G401 (cell line): ENCODE results near the gene MEX3C. TPM values are rescaled to one million over a fixed set of nuclear protein-coding genes. Genes with fewer than 3 reads are reported as not detected.

Experiments used
- DNase-seq: peaks from one replicate; pipeline ENCODE4 v3.0.0-alpha.2; 2015; ENCODE audit warnings: low spot score
- in situ Hi-C: cut with HindIII; loops from 2 replicates; pipeline ENCODE4 v1.10.0; 2016; ENCODE audit warnings: low sequenced_read_pairs, mixed read lengths
- total RNA-seq: library from RNA; depleted of rRNA; stranded (reverse); fragments of >200 nt; shearing (Covaris generic); gene quantifications from 2 replicates; pipeline ENCODE4 v1.2.3, GENCODE V29; 2014; rRNA removed

The MEX3C gene
- 42.5 and 51.1 TPM in 2 replicates for total RNA-seq

DNA sequence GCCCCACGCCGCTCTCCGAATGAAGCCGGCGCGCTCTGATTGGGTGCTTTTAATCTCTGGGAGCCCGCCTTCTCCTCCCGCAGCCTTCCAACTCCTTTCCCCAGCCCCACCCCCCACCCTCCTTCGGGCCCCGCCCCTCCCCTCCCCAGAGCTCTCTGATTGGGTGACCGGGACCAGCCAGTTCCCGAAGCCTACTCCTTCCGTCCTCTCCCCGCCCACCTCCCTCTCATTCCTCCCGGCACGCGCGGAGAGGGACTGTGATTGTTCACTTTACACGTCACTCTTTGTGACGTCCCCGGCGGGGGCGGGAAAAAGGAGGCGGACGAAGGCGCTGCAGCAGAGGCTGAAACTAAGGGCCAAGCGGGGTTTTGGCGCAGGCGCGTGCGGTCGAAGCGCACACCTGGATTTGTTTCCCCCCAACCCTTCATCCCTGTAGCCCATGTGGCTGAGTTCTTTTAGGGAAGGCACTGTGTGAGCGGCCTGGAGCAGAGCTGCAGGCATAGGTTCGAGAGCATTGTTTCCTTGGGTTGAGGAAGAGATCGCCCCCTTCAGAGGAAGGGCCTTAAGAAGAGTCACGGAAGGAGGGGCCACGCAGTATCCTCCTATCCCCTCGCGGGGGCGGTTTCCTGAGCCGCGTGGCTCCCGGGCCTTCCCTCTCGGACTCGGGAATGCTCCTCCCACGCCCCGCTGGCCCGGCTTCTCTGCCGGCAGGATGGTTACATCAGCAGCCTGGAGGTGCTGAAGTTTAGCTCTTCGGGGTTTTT lies at the start of gene MEX3C:
Gene MEX3C, minus strand, starts transcription at position 21 of the 764 bp plus-strand sequence. CDS start 361 bp downstream, outside the sequence.
- in situ Hi-C loops: no loop called here
- peak; percentile 100 for DNase-seq

DNA sequence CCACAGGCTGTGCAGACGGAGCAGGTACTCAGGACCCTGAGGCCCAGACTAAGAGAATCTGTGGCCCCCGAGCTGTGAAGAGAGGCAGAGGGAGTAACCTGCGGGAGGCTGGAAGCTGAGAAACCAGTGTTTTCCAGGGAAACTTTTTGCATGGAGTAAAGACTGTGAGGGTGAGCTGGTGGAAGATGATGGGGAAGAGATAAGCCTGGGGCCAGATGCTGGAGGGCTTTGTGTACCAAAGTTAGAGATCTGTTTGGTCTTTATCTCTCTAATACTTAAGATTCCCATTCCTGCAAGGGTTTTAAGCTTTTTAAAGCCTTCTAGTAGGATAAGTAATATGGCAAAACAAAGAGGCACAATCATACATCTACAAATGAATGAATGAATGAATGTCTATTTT lies 43.7 kb upstream of the MEX3C start:
- no peak for DNase-seq
- in situ Hi-C loops: no loop called here

DNA sequence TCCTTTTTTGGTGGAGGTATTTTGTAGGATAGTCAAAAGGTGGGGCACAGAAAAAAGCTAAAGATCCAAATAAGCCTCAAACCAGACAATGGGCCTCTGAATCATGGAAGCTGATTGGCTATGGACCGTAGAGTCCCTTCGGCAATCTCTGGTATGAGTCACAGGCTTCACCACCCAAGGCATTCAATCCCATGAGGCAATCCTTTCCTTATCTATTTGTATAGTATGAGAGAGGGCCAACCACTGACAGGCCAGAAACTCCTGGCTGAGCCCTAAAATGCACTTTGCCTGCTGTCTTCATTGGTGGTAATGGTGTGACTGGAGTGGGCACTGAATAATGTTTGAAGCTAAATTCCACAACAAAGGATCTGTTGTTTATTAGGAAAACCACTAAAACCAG lies 38.7 kb upstream of the MEX3C start:
- DNase-seq: no peak

DNA sequence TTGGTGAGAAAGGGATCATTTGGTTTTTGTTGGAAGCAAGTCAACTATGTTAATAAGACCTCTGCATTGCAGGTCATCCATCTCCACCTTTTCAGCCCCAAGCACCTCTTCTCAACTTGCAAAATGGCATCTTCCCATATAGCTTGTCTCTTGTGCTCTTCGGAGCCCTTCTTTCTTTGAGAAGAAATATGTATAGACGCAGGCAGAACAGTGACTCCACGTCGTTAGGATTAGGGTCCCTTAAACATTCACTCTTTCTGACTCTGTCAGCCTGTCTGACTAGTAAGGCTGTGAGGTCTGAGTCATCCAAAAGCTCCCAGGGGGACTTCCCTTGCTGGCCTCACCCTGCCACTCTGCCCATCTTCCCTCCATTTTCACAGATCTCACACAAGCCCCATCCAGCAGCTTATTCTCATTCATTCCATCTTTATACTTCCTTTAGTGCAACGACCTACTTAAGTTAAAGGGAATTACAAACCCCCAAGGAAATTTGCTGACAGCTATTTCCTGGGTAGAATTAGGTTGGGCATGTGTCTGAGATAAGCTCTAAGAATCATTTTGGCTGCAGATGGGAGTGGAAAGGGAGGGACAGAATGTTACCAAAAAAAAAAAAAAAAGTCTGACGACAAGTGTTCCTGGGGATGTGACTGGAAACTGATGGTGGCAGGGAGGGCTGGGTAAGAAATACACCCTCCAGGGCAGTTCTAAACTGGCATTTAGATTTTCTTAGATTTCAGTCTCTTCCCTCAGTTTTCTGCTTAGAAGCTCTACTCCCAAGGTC lies 37.7 kb upstream of the MEX3C start:
- DNase-seq: no peak

More for the DNA sequence above, 38.7 kb upstream of the MEX3C start:
- in situ Hi-C loops: no loop called here

DNA sequence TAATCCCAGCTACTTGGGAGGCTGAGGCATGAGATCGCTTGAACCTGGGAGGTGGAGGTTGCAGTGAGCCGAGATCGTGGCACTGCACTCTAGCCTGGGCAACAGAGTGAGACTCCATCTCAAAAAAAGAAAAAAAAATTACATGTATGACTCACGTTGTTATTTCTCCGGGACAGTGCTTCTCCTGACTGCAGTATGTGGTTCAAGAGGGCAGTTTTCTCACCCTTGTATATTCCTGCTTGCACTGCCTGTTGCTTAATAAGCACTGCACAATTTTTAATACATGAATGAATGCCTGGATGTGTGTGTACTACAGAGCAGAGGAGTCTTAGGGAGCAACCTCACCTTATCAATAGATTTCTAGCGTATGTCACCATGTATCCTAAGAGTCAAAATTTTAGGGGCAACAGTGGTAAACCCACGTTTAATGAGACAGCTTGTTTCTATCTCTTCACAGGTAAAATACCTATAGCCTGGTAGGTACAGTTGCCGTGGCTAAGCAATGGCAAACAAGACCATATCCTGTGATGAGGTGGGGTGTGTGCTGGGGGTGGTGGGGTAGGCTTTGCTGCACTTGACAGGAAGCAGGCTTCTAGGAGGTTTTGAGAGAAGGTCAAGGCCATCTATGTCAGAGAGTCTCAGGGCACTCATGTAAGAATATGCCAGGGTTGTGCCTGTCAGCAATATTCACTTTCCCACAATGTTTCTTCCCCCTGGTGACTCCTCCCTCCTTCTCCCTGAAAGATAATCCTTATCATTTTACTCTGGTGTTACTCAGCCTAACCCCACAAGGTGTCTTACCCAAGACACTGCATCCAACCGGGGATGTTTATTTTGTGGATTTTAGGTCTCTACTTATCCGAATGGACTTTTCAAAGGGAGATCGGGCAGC lies 36.9 kb upstream of the MEX3C start:
- in situ Hi-C loops: no loop called here
- DNase-seq: no peak

More for the DNA sequence above, 37.7 kb upstream of the MEX3C start:
- in situ Hi-C loops: no loop called here

DNA sequence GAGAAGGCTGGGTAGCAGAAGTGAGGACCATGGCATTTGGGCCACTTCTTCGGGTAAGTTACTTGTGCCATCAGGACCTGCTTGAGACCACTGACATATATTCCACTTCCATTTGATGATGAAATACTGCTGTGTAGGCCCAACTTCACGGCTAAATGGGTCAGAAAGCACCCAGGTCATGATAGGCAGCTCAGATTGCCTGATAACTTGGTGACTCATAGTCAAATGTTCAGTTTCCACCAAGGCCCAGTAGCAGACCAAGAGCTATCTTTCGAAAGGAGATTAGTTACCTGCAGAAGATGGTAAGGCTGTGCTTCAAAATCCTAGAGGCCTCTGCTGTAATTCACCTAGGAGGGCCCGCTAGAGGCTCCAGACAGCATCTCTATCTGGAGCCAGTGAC lies 31.8 kb upstream of the MEX3C start:
- DNase-seq: no peak
- in situ Hi-C loops: no loop called here

DNA sequence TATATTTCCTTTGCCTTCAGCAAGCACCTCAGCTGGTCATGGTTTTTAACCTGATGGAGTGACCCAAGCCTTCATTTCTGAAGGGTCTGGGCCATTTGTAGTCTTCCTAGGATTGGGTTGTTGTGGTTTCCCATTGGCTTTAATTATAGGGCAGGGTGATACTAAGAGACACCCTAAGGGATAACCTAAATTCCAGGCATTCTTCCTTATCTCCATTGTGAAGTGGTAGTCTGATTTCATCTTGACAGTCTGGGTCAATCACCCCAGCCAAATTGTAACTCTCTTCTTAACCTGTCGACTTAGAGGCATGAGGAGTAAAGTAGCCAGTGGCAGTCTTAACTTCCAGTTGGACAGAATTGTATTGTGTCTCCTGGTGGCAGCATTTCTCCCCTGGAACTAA lies 30.2 kb upstream of the MEX3C start:
- no peak for DNase-seq
- in situ Hi-C loops: no loop called here

DNA sequence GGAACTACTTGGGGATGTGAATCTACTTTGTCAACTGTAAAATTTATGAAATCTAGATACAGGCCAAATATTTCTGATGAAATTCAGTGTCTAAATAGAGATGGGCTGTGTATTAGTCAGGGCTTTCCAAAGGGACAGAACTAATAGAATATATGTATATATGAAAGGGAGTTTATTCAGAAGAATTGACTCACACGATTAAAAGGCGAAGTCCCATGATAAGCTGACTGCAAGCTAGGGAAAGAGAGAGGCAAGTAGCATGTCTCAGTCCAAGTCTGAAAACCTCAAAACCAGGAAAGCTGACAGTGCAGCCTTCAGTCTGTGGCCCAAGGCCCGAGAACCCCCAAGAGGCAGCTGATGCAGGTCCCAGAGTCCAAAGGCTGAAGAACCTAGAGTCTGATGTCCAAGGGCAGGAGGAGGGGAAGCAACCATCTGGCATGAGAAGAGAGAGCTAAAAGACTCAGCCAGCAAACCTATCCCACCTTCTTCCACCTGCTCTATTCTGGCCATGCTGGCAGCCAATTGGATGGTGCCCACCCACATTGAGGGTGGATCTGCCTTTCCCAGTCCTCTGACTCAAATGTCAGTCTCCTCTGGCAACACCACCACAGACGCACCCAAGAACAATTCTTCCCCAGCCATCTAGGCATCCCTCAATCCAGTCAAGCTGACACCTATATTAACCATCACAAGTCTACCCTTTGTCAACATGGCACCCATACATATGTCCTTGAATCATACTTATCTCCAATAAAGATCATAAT lies 29.3 kb upstream of the MEX3C start:
- in situ Hi-C loops: no loop called here
- DNase-seq: no peak

DNA sequence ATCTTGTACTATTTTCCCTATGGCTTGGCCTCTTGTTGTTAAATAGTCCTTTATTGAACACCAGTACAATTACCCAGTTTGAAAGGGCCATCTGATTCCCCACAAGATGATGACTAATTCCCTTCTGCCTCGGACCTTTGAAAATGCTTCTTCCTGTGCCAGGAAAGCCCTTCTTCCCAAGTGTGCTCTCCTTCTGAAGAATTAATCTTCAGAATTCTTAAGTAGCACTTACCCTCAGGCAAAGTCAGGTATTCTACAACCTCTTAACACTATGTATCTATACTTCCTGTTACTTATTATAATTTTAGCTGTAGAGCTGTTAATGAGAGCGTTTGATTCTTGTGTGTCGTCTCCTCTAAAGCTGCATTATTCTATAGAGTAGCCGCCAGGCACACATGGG lies 28.6 kb upstream of the MEX3C start:
- DNase-seq: no peak
- in situ Hi-C loops: no loop called here

DNA sequence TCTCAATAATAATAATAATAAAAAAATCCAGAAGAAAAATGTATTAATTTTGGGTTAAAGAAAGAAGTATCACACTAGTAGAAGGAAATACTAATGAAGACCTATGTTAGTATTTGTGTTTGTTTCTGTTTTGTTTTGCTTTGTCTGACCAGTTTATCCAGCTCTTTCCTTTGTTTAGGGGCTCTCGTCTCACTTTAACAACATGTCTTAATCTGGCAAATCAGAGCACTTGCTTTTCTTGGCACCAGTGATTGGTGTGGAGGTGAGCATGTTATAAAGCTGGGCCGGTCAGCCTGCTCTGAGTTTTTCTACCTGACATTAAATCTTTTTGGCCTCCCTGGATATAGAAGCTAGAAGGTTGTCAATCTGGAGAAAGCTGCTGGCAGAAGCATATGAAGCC lies 15.1 kb upstream of the MEX3C start:
- DNase-seq: no peak
- in situ Hi-C loops: no loop called here

DNA sequence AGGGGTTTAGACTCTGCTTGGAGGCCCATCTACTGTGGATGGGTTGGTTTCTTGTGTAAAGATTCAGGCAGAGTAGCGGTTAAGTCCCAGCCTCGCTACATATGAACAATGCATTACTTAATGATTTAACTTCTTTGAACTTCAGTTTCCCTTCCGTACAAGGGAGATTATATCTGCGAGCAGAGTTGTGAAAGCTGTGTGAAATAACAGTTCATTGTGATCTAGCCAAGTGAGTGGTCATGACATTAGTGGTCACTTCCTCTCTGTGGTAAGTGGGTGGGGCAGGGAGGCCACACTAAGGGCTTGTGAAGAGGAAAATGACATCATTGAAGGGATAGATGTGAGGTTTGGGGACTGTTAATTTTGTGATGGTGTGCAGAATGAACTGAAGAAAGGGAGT lies 14.1 kb upstream of the MEX3C start:
- no peak for DNase-seq
- in situ Hi-C loops: no loop called here

DNA sequence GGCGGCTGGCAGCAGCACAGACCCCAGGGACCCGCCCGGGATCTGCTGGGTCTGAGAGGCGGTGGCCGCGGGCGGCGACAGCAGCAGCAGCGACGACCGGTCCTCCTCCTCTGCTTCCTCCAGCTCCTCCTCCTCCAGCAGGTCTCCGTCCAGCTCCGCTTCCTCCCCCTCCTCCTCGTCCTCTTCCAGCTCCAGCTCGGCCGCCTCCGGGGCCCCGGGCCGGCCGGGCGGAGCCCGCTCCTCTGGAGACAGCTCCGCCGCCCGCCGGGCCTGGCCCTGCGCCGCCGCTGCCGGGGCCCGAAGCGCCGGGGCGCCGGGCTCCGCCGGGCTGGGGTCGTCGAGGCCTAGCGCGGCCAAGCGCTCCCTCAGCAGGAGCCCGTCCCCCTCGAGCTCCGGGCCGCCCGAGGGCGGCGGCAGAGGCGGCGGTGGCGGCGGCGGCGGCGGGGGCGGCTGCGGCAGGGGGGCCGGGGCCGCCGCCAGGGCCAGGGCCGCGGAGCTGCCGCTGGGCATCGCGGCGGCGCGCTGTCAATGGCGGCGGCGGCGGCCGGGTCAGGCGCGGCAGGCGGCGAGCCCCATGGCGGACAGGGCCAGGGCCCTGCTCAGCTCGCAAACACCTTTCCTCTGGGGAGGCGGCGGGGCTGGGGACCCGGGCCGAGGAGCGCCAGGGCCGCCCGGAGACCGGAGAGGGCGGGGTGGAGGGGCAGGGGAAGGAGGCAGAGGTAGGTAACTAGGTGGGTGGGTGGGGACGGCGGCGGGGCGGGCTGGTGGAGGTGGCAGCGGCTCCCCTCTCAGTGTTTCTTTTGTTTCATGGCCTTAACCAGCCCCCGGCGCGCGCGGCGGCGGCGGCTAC lies 445 bp downstream of the MEX3C start:
- in situ Hi-C loops: no loop called here
- peak; percentile 46 for DNase-seq

DNA sequence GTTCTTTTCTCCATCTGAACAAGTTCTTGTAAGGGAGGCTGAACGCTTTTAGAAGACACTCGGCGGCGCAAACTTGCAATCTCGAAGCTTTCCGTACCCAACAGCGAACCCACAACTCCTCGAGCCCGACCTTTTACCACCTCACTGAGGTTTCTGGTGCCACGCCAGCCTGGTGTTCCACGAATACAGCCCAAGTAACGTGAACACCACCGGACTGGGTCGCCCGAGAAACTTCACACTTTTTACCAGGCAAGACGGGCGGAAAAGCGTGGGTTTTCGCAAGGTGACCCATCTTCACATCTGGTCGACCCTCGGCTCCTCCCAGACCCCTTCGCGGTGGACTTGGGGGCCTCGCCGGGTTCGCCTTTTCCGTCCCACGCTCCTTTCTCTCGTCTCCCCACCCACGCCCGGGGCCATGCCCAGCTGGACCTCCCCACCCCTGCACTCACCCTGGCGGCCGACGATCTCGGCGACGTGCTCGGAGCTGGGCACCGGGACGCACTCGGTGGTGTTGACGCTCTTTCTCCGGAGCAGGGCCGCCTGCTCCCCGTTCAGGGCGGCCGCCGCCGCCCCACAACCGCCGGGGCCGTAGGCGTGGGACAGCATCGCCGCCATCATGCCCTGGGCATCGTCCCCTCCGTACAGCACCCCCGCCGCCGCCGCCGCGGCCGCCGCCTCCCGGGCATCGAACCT lies 1.2 kb downstream of the MEX3C start:
- in situ Hi-C loops: no loop called here
- DNase-seq: peak; percentile 33

DNA sequence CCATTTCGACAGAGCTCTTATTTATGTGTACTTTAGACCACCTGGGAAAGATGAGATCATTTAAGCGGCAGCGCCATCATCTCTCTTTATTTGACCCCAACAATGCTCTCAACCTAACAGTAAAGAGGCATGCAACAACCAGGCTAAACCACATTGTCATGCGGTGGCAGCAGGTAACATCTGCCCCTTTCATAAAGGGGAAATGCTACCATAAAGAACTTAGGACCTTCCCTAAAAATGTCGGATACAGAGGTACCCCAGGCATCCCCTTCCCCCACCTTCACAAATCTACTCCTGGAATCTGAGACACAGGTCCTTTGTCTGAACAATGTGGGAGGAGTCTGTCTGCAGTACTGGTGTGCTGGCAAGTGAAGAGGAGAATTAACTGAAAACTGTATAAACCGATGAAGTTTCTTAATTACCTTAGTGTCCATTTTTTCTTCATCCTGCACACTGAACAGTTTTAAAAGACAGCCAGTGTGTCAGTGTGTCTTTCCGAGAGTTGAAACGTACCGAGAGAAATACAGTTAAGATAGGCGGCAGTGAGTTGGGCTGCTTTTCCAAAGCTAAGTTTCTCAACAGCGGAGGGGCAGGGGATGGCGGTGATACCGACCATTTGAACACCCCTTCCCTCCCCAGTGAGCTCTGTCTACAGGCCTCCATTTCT lies 1.9 kb downstream of the MEX3C start:
- in situ Hi-C loops: no loop called here
- peak; percentile 62 for DNase-seq

DNA sequence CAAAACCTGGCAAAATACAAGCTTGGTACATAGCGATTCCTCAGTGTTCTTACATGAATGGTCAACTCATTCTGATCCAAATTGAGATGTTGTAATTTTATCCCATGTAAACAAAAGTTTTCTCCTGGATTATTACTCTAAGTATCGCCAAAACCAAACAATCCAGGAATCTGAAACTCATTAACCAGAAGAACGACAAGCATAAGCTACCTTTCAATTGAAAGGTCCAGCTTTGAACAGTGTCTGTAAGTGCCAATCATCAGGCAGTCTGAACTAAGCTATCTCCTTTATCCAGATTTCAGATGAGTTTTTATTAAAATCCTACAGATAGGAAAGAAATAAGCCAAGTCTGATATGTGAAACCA lies 2.4 kb downstream of the MEX3C start:
- in situ Hi-C loops: no loop called here

DNA sequence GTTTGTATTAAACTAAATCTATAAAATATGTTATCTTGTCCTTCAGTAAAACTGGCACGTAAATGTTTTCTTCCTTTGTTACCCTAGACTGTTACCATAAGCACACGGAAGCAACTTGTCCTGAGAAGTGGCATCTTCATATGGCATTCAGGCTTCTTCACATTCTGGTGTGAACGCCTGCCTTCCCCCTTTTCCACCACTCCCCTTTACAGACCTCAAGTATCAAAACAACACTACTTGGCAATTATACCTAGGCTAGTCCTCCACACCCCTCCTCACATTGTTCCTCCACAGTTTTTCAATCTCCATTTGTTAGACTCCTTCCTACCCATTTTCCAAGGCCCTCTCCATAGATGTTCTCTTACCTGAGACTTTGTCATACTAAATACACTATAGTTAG lies 2.9 kb downstream of the MEX3C start:
- DNase-seq: peak; percentile 23
- in situ Hi-C loops: no loop called here

More for the DNA sequence above, 2.4 kb downstream of the MEX3C start:
- no peak for DNase-seq
